ENCODE data around the gene LYRM4.

Gene LYRM4

GRCh38 chr6:5081182-5081581, 179.6 kb downstream of the LYRM4 start:
- Histone ChIP-seq H3K27ac (ENCODE audit: low read length) (no peak overlapping the region), H3K79me2 (ENCODE audit: low read length) (no peaks in the 10 kb centered on the region), H3K4me1 (ENCODE audit: low read length) (no peaks in the 10 kb centered on the region), H3K9me3 (ENCODE audit: insufficient read depth, low read length) (no peaks in the 10 kb centered on the region), H3K27me3 (ENCODE audit: low read depth, low read length) (no peaks in the 10 kb centered on the region), H3K9ac (ENCODE audit: low read length) (no peak overlapping the region), H3K36me3 (replicated peaks; ENCODE audit: low read depth, low read length) (no peaks in the 10 kb centered on the region), H3K4me2 (ENCODE audit: low read length) (no peak overlapping the region), H2AFZ (ENCODE audit: low read depth, low read length) (no peak overlapping the region), H3K4me3 (ENCODE audit: low read length) (no peak overlapping the region), H4K20me1 (ENCODE audit: insufficient read depth, low read length) (no peaks in the 10 kb centered on the region)
- TF ChIP-seq EZH2phosphoT487 (IDR thresholded peaks at IDR 0.05; ENCODE audit: low read depth), result no peak
- TF ChIP-seq CTCF (IDR thresholded peaks at IDR 0.05; ENCODE audit: low read depth, low read length), result no peak

- Histone ChIP-seq H3K36me3 (replicated peaks; ENCODE audit: low read depth, low read length) (no peaks in the 10 kb centered on the region), H3K4me2 (ENCODE audit: low read length) (no peak overlapping the region), H3K9me3 (ENCODE audit: insufficient read depth, low read length) (no peaks in the 10 kb centered on the region), H3K79me2 (ENCODE audit: low read length) (no peaks in the 10 kb centered on the region), H2AFZ (ENCODE audit: low read depth, low read length) (no peak overlapping the region), H3K9ac (ENCODE audit: low read length) (no peak overlapping the region), H3K4me3 (ENCODE audit: low read length) (no peak overlapping the region), H3K27ac (ENCODE audit: low read length) (no peak overlapping the region), H3K27me3 (ENCODE audit: low read depth, low read length) (no peaks in the 10 kb centered on the region), H4K20me1 (ENCODE audit: insufficient read depth, low read length) (no peaks in the 10 kb centered on the region), H3K4me1 (ENCODE audit: low read length) (no peaks in the 10 kb centered on the region)
- TF ChIP-seq CTCF (IDR thresholded peaks at IDR 0.05; ENCODE audit: low read depth, low read length), result no peak
- TF ChIP-seq EZH2phosphoT487 (IDR thresholded peaks at IDR 0.05; ENCODE audit: low read depth), result no peak
Observed at GRCh38 chr6:5080574-5080973, 180.2 kb downstream of the LYRM4 start.

DNA sequence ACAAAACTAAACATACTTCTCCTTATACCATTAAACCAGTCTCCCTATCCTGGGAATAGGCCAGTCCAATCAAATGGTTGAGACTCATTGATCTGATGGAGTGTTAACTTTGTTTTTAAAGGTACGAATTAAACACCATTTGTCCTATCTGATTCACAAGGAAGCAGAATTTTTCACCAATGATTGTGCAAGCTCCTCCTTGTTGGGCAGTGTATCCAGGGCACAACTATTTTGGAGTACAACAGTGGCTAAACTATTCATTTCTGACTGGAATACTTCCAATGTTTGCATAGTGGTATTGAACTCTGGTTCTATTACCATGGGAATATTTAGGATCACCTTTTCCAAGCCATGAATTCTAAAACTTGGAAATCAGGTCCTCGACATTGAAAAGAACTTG, 181.1 kb downstream of the LYRM4 start:
- no peak overlapping the region for H3K4me3 ChIP-seq (ENCODE audit: low read length)
- no peaks in the 10 kb centered on the region for H3K9me3 ChIP-seq (ENCODE audit: insufficient read depth, low read length)
- no peak overlapping the region for H3K9ac ChIP-seq (ENCODE audit: low read length)
- H3K36me3 ChIP-seq (replicated peaks; ENCODE audit: low read depth, low read length), result no peaks in the 10 kb centered on the region
- no peak for TF ChIP-seq CTCF (IDR thresholded peaks at IDR 0.05; ENCODE audit: low read depth, low read length)
- no peak for TF ChIP-seq EZH2phosphoT487 (IDR thresholded peaks at IDR 0.05; ENCODE audit: low read depth)
- H3K27ac ChIP-seq (ENCODE audit: low read length), result no peak overlapping the region
- H3K79me2 ChIP-seq (ENCODE audit: low read length), result no peaks in the 10 kb centered on the region
- no peak overlapping the region for H2AFZ ChIP-seq (ENCODE audit: low read depth, low read length)
- no peaks in the 10 kb centered on the region for H3K4me1 ChIP-seq (ENCODE audit: low read length)
- no peak overlapping the region for H3K4me2 ChIP-seq (ENCODE audit: low read length)
- no peaks in the 10 kb centered on the region for H3K27me3 ChIP-seq (ENCODE audit: low read depth, low read length)
- H4K20me1 ChIP-seq (ENCODE audit: insufficient read depth, low read length), result no peaks in the 10 kb centered on the region

DNA sequence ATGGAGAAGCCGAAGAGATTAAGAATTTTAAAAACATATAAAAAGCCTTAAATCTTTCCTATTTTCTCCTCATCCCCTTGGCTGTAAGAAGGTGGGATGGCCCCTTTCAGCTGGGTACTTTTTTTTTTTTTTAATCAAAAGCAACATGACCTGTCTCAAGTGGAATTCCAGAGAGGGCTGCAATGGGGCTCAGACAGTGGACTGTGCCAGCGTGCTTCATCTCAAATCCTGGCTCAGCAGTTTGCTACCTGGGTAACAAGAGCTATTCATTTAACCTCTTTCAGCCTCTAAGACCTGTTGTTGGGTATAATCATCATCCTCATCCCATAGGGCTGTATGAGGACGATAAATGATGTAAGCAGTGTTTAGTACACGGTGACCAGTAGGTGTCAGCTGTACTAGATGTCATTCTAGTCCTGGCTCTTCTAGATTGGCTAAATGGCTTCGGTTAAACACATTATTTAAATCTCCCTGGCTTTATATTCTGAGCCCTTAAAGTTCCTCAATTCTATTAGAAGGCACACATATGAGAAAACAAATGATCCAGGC, 182.6 kb downstream of the LYRM4 start:
- Histone ChIP-seq H2AFZ (ENCODE audit: low read depth, low read length) (no peak overlapping the region), H3K79me2 (ENCODE audit: low read length) (no peaks in the 10 kb centered on the region), H3K9me3 (ENCODE audit: insufficient read depth, low read length) (no peaks in the 10 kb centered on the region), H4K20me1 (ENCODE audit: insufficient read depth, low read length) (no peaks in the 10 kb centered on the region), H3K36me3 (replicated peaks; ENCODE audit: low read depth, low read length) (no peaks in the 10 kb centered on the region), H3K4me1 (ENCODE audit: low read length) (no peaks in the 10 kb centered on the region), H3K4me2 (ENCODE audit: low read length) (no peak overlapping the region), H3K27me3 (ENCODE audit: low read depth, low read length) (no peaks in the 10 kb centered on the region), H3K4me3 (ENCODE audit: low read length) (no peak overlapping the region), H3K9ac (ENCODE audit: low read length) (no peak overlapping the region), H3K27ac (ENCODE audit: low read length) (no peak overlapping the region)
- TF ChIP-seq CTCF (IDR thresholded peaks at IDR 0.05; ENCODE audit: low read depth, low read length), result peak; percentile 33
- TF ChIP-seq EZH2phosphoT487 (IDR thresholded peaks at IDR 0.05; ENCODE audit: low read depth), result no peak
